OCI-LY3 (cell line): ENCODE results near the gene DCST1.
A peak's percentile ranks its signal among the peaks of the same experiment; 100 is the strongest.

Experiments
- H2AFZ ChIP-seq: fragments of 200-600, 300-600 bp; shearing (Covaris generic); 2 replicates; pipeline ENCODE4 v1.6.0; 2014; ENCODE audit warnings: antibody characterized with exemption, low read depth, low read length
- H3K27ac ChIP-seq: fragments of 200-600, 300-600 bp; sonication (generic); 2 replicates; pipeline ENCODE4 v1.5.1; 2014; ENCODE audit warnings: mild to moderate bottlenecking, low read length, moderate library complexity, mixed read lengths
- H3K27me3 ChIP-seq: fragments of 200-600, 300-600 bp; sonication (generic); 2 replicates; pipeline ENCODE4 v1.6.1; 2014; ENCODE audit warnings: low read depth, low read length, mixed read lengths
- H3K36me3 ChIP-seq: fragments of 200-600, 300-600 bp; sonication (generic); replicated peaks from 2 replicates; pipeline ENCODE3; 2014; ENCODE audit warnings: low read depth, low read length, mixed read lengths
- H3K4me1 ChIP-seq: fragments of 300-600, 200-600 bp; sonication (generic); 2 replicates; pipeline ENCODE4 v1.6.1; 2014; ENCODE audit warnings: low read length, mixed read lengths
- H3K4me2 ChIP-seq: fragments of 200-600, 300-600 bp; sonication (generic); 2 replicates; pipeline ENCODE4 v1.6.1; 2014; ENCODE audit warnings: low read length, mixed read lengths
- H3K4me3 ChIP-seq: fragments of 300-600, 200-600 bp; sonication (generic); 2 replicates; pipeline ENCODE4 v1.5.1; 2014; ENCODE audit warnings: antibody characterized with exemption, mild to moderate bottlenecking, low read length, moderate library complexity
- H3K79me2 ChIP-seq: fragments of 300-600, 200-600 bp; shearing (Covaris generic); 2 replicates; pipeline ENCODE4 v1.6.1; 2014; ENCODE audit warnings: mild to moderate bottlenecking, low read length, mixed read lengths
- H3K9ac ChIP-seq: fragments of 300-600, 200-600 bp; shearing (Covaris generic); 2 replicates; pipeline ENCODE4 v1.6.0; 2014; ENCODE audit warnings: mild to moderate bottlenecking, low read length, moderate library complexity
- H3K9me3 ChIP-seq: fragments of 200-600, 300-600 bp; shearing (Covaris generic); 2 replicates; pipeline ENCODE4 v1.6.1; 2014; ENCODE audit warnings: low read length, mixed read lengths; ENCODE audit not compliant: insufficient read depth
- H4K20me1 ChIP-seq: fragments of 200-600, 300-600 bp; sonication (generic); 2 replicates; pipeline ENCODE4 v1.6.1; 2016; ENCODE audit warnings: low read length, mixed read lengths; ENCODE audit not compliant: insufficient read depth
- EZH2phosphoT487 ChIP-seq: fragments of 200-600 bp; shearing (Covaris generic); IDR thresholded peaks from 2 replicates; pipeline ENCODE4 v1.6.1; 2018; ENCODE audit warnings: antibody characterized with exemption, mixed run types, low read depth
- TF ChIP-seq, protein P1 (sequence below): fragments of 200-600, 300-600 bp; sonication (generic); IDR thresholded peaks from 2 replicates; pipeline ENCODE4 v1.5.1; 2014; ENCODE audit warnings: antibody characterized with exemption, low read length, low read depth

Gene DCST1

DNA sequence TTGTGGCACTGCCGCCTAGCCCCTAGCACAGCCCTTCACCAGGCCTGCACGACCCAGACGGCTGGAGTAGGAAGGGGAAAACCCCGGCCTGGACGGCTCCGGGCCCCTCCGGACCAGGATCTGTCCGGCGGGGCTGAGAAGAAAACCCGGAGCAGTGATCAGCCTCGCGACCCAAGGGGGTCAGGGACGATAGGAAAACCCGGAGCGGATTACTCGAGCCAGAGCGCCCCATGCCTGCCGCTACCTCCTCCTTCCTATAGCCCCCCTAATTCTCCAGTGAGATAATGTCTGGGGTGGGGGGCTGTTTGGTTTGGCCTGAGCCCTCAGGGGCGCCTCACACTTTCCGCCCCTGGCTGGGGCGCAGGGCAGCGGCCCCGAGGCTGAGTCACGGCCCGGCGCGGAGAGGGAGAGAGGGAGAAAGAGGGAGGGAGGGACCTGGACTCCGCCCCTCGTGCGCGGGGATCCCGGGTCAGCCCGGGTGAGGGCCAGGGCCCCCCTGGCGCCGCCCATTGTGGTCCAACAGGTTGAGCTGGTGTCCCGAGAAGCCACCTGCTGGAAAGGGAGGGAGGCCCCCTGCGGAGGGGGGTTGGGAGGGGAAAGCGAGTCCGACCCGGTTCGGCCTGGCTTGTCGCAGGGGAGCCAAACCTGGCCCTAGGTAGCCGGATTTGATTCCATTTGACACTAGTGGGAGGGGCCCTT lies 32.7 kb upstream of the DCST1 start:
- peaks cover 44% of the 10 kb centered on the region for H3K4me1 ChIP-seq
- peak overlapping the region; percentile 89 for H3K9ac ChIP-seq
- H3K4me2 ChIP-seq, result peak overlapping the region; percentile 82
- H2AFZ ChIP-seq, result 0 out of 2 replicates have a peak overlapping the region, but pooled peaks have one; percentile 7
- peaks cover 2% of the 10 kb centered on the region for H3K36me3 ChIP-seq
- H3K79me2 ChIP-seq, result peaks cover 33% of the 10 kb centered on the region
- H4K20me1 ChIP-seq, result no peaks in the 10 kb centered on the region
- no peaks in the 10 kb centered on the region for H3K27me3 ChIP-seq
- H3K9me3 ChIP-seq, result no peaks in the 10 kb centered on the region
- no peak for TF ChIP-seq EZH2phosphoT487
- TF ChIP-seq, protein P1, sequence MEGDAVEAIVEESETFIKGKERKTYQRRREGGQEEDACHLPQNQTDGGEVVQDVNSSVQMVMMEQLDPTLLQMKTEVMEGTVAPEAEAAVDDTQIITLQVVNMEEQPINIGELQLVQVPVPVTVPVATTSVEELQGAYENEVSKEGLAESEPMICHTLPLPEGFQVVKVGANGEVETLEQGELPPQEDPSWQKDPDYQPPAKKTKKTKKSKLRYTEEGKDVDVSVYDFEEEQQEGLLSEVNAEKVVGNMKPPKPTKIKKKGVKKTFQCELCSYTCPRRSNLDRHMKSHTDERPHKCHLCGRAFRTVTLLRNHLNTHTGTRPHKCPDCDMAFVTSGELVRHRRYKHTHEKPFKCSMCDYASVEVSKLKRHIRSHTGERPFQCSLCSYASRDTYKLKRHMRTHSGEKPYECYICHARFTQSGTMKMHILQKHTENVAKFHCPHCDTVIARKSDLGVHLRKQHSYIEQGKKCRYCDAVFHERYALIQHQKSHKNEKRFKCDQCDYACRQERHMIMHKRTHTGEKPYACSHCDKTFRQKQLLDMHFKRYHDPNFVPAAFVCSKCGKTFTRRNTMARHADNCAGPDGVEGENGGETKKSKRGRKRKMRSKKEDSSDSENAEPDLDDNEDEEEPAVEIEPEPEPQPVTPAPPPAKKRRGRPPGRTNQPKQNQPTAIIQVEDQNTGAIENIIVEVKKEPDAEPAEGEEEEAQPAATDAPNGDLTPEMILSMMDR, result peak; percentile 17; the same call in 1 of the 2 replicates
- peak overlapping the region; percentile 84 for H3K4me3 ChIP-seq
- peak overlapping the region; percentile 95 for H3K27ac ChIP-seq

DNA sequence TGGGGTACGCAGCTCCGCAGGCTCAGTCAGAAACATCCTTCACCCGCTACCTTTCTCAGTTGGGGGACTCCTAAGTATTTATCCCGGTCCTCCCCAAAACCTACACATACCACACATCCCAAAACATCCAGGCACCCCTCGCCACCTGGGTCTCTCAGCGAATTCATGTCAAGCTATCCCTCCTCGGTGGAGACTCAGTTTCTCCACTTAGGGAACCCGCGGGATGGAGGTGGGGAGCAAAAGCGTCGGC lies 32.3 kb upstream of the DCST1 start:
- H4K20me1 ChIP-seq, result no peaks in the 10 kb centered on the region
- H3K9me3 ChIP-seq, result no peaks in the 10 kb centered on the region
- peaks cover 6% of the 10 kb centered on the region for H3K36me3 ChIP-seq
- 0 out of 2 replicates have a peak overlapping the region, but pooled peaks have one; percentile 7 for H2AFZ ChIP-seq
- H3K4me2 ChIP-seq, result peak overlapping the region; percentile 82
- H3K4me1 ChIP-seq, result peaks cover 45% of the 10 kb centered on the region
- peak overlapping the region; percentile 89 for H3K9ac ChIP-seq
- H3K27ac ChIP-seq, result peak overlapping the region; percentile 95
- peaks cover 38% of the 10 kb centered on the region for H3K79me2 ChIP-seq
- no peak for TF ChIP-seq EZH2phosphoT487
- TF ChIP-seq, protein P1, result no peak
- H3K4me3 ChIP-seq, result peak overlapping the region; percentile 84
- H3K27me3 ChIP-seq, result no peaks in the 10 kb centered on the region

DNA sequence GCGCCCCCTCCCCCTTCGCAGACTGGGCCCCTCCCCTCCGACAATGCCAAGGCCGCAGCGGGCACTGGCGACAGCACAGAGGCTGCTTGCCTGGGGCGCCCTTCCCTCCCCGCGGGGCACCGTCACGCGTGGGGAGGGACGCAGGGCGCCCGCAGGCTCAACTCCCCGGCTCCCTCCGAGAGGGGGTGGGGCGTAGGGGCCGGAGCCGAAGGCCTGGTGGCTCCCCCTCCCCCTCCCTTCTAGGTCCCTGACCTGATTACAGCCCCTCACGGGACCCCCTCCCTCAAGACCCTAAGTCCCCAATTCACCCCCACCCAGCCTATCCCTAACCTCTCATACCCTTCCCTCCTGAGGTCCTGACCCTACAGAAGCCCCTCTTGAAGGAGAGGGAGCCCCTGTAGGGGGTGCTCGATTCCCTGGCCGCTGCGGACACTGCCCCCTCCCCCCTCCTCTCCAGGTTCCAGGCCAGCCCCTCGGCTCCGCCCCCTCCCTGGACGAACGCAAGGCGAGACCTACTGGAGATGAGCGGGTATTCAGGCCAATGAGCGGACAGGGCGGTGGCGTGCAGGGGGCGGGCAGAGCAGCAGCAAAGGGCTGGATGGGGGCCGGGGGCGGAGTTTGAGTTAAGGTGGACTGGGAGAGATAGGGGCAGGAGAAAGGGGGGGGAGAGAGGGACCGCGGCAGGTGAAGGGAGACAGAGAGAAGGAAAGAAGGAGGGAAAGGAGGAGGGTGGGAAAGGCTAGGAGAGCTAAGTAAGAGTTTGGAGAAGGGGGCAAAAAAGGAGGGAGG lies 31.8 kb upstream of the DCST1 start:
- Histone ChIP-seq H3K27ac (peak overlapping the region; percentile 95), H3K4me2 (peak overlapping the region; percentile 82), H3K36me3 (peaks cover 7% of the 10 kb centered on the region), H3K9me3 (no peaks in the 10 kb centered on the region), H3K4me1 (peaks cover 50% of the 10 kb centered on the region), H3K27me3 (no peaks in the 10 kb centered on the region), H3K9ac (peak overlapping the region; percentile 89), H3K79me2 (peaks cover 42% of the 10 kb centered on the region), H4K20me1 (peaks cover 2% of the 10 kb centered on the region; the same call in 1 of the 2 replicates), H3K4me3 (peak overlapping the region; percentile 84), H2AFZ (no peak overlapping the region)
- TF ChIP-seq, protein P1, result peak; percentile 82
- TF ChIP-seq EZH2phosphoT487, result no peak
